Measurements from ENCODE around the gene LRRC25. TPM values are rescaled to one million over a fixed set of nuclear protein-coding genes. Genes with fewer than 3 reads are reported as not detected.
A peak's percentile ranks its signal among the peaks of the same experiment; 100 is the strongest.

The LRRC25 gene
- polyA plus RNA-seq, 1 donor (not counting 4 experiments of a cell fraction or from before 2014, with no cell fraction given) = not detected

DNA sequence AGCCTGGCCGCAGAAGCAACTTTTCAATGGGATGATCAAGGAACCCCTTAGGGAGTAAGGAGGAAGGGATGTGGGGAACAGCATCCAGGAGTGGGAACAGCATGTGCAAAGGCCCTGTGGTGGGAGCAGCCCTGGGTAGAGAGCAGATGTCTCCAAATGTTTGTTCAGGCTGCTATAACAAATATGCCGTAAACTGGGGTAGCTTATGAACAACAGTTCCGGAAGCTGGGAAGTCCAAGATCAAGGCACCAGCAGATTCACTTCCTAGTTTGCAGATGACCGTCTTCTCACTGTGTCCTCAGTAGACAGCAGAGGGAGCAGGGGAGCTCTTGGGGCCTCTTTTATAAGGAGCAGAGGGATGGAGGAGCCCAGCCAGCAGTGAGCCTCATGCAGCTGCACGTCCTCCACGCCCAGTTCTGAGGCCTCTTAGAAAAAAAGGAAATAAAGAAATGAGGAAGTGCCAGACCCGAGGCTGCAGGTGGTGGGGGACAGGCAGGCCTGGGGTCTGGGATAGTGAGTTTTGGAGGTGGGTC is 4.2 kb upstream of the LRRC25 start:
- Histone ChIP-seq H4K20me1 (ENCODE audit: control insufficient read depth, extremely low read depth, insufficient read depth, low read length) (no peaks in the 10 kb centered on the region), H3K79me2 (ENCODE audit: control insufficient read depth, insufficient read depth, low read length) (no peaks in the 10 kb centered on the region), H3K27me3 (ENCODE audit: control insufficient read depth, extremely low read depth, insufficient read depth, low read length) (peaks cover 17% of the 10 kb centered on the region), H3K36me3 (ENCODE audit: control insufficient read depth in 2 of 2, extremely low read depth in 1 of 2, insufficient read depth in 2 of 2, low read length in 2 of 2) (no peaks in the 10 kb centered on the region), H3K9me1 (ENCODE audit: control insufficient read depth, extremely low read depth, insufficient read depth, low read length) (no peaks in the 10 kb centered on the region), H2AFZ (ENCODE audit: control insufficient read depth, low read length) (peak overlapping the region; percentile 37), H3K9ac (ENCODE audit: control insufficient read depth, extremely low read depth, insufficient read depth, low read length) (no peak overlapping the region), H3K9me3 (ENCODE audit: control insufficient read depth, low read depth, low read length) (no peaks in the 10 kb centered on the region), H3K27ac (ENCODE audit: control insufficient read depth, insufficient read depth, low read length) (no peak overlapping the region), H3K4me3 (ENCODE audit: control insufficient read depth in 2 of 3, extremely low read depth in 1 of 3, insufficient read depth in 2 of 3, low read depth in 1 of 3, low read length in 3 of 3) (no peak overlapping the region), H3K4me2 (ENCODE audit: control insufficient read depth, extremely low read depth, insufficient read depth, low read depth, low read length) (no peak overlapping the region), H3K4me1 (ENCODE audit: control insufficient read depth, extremely low read depth, insufficient read depth, low read length) (peaks cover 7% of the 10 kb centered on the region)
- FAIRE-seq = peak; percentile 69
- dilution Hi-C loops (cut with MboI; ENCODE audit: extremely low pct_ligation_motif_present, low sequenced_read_pairs) = no loop called here
- DNase-seq (ENCODE audit: low read depth, low spot score) = no peak
- no peak for TF ChIP-seq EZH2 (IDR thresholded peaks at IDR 0.05; ENCODE audit: low read length)
- TF ChIP-seq, protein P1, sequence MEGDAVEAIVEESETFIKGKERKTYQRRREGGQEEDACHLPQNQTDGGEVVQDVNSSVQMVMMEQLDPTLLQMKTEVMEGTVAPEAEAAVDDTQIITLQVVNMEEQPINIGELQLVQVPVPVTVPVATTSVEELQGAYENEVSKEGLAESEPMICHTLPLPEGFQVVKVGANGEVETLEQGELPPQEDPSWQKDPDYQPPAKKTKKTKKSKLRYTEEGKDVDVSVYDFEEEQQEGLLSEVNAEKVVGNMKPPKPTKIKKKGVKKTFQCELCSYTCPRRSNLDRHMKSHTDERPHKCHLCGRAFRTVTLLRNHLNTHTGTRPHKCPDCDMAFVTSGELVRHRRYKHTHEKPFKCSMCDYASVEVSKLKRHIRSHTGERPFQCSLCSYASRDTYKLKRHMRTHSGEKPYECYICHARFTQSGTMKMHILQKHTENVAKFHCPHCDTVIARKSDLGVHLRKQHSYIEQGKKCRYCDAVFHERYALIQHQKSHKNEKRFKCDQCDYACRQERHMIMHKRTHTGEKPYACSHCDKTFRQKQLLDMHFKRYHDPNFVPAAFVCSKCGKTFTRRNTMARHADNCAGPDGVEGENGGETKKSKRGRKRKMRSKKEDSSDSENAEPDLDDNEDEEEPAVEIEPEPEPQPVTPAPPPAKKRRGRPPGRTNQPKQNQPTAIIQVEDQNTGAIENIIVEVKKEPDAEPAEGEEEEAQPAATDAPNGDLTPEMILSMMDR (optimal IDR thresholded peaks at IDR 0.05 in 1 of 3, IDR thresholded peaks at IDR 0.05 in 1 of 3, conservative IDR thresholded peaks at IDR 0.05 in 1 of 3; ENCODE audit: extremely low read depth in 1 of 3, insufficient read depth in 2 of 3, low read length in 3 of 3) = peak; percentile 47 to 62 (median 60)

DNA sequence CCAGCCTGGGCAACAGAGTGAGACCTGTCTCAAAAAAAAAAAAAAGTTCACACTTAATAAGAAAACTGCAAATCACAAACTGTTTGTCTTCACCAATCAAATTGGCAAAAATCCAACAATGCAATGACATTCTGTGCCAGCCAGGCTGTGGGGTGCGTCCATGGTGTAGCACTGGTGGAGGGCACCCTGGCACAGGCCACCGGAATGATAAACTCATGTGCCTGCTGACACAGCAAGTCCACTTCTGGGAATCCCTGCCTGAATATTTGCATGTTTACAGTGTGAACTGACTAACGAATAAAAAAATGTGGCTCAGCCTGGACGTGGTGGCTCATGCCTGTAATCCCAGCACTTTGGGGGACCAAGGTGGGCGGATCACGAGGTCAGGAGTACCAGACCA is 1.6 kb upstream of the LRRC25 start:
- DNase-seq (ENCODE audit: low read depth, low spot score) = no peak
- Histone ChIP-seq H3K36me3 (ENCODE audit: control insufficient read depth in 2 of 2, extremely low read depth in 1 of 2, insufficient read depth in 2 of 2, low read length in 2 of 2) (no peaks in the 10 kb centered on the region), H3K79me2 (ENCODE audit: control insufficient read depth, insufficient read depth, low read length) (no peaks in the 10 kb centered on the region), H3K27ac (ENCODE audit: control insufficient read depth, insufficient read depth, low read length) (no peak overlapping the region), H3K4me2 (ENCODE audit: control insufficient read depth, extremely low read depth, insufficient read depth, low read depth, low read length) (no peak overlapping the region), H3K9me3 (ENCODE audit: control insufficient read depth, low read depth, low read length) (no peaks in the 10 kb centered on the region), H3K4me3 (ENCODE audit: control insufficient read depth in 2 of 3, extremely low read depth in 1 of 3, insufficient read depth in 2 of 3, low read depth in 1 of 3, low read length in 3 of 3) (no peak overlapping the region), H3K9ac (ENCODE audit: control insufficient read depth, extremely low read depth, insufficient read depth, low read length) (no peak overlapping the region), H3K4me1 (ENCODE audit: control insufficient read depth, extremely low read depth, insufficient read depth, low read length) (peaks cover 7% of the 10 kb centered on the region), H4K20me1 (ENCODE audit: control insufficient read depth, extremely low read depth, insufficient read depth, low read length) (no peaks in the 10 kb centered on the region), H3K9me1 (ENCODE audit: control insufficient read depth, extremely low read depth, insufficient read depth, low read length) (no peaks in the 10 kb centered on the region), H3K27me3 (ENCODE audit: control insufficient read depth, extremely low read depth, insufficient read depth, low read length) (peaks cover 24% of the 10 kb centered on the region), H2AFZ (ENCODE audit: control insufficient read depth, low read length) (no peak overlapping the region)
- dilution Hi-C loops (cut with MboI; ENCODE audit: extremely low pct_ligation_motif_present, low sequenced_read_pairs) = no loop called here
- peak; percentile 13 for FAIRE-seq
- TF ChIP-seq, protein P1 (optimal IDR thresholded peaks at IDR 0.05 in 1 of 3, IDR thresholded peaks at IDR 0.05 in 1 of 3, conservative IDR thresholded peaks at IDR 0.05 in 1 of 3; ENCODE audit: extremely low read depth in 1 of 3, insufficient read depth in 2 of 3, low read length in 3 of 3) = no peak
- no peak for TF ChIP-seq EZH2 (IDR thresholded peaks at IDR 0.05; ENCODE audit: low read length)

Measured in keratinocyte (primary cell).